Gastroesophageal sphincter (tissue), 3 donors: ENCODE measurements around the gene RNF227.

Source experiments
- EP300 ChIP-seq: sonication (generic); formaldehyde crosslinking; IDR thresholded peaks from one replicate; pipeline ENCODE4 v1.6.1; 2017; ENCODE audit warnings: antibody characterized with exemption, mild to moderate bottlenecking
- POLR2A ChIP-seq, 2 donors: fragments of 450-650 bp; IDR thresholded peaks; one replicate each; pipeline ENCODE4 v1.6.1; 2017; ENCODE audit warnings: antibody characterized with exemption in 2 of 2, mild to moderate bottlenecking in 2 of 2, moderate library complexity in 1 of 2
- POLR2AphosphoS5 ChIP-seq: sonication (generic); formaldehyde crosslinking; IDR thresholded peaks from one replicate; pipeline ENCODE4 v1.6.1; 2017; ENCODE audit warnings: antibody characterized with exemption
- TF ChIP-seq, protein P1 (sequence below), 4 experiments: fragments of 200-600 bp in 2 of 4; fragments of 450-650 bp in 2 of 4; sonication (generic) in 1 of 4; IDR thresholded peaks; one replicate each; pipeline ENCODE4 v1.5.1; 2017 to 2019; ENCODE audit warnings: antibody characterized with exemption in 4 of 4, mild to moderate bottlenecking in 2 of 4, moderate library complexity in 2 of 4

DNA sequence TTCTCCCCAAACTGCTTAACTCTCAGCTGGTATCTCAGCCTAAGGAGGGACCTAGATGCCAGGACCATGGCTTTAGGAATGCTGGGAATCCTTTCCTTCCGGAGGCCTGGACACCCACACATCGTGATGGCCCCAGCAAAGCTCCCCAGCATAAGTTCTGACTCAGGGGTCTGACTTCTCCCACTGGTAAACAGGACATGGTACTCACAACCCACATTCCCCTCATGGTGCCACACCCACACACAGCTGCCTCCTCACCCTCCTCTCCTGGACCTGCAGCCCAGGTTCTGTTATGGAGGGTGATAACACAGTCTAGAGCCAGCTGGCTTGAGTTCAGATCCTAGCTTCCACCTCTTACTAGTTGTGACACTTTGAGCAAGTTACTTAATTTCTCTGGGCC, 719 bp upstream of the RNF227 start:
- TF ChIP-seq POLR2A (IDR thresholded peaks at IDR 0.05) (no peak), EP300 (no peak), POLR2AphosphoS5 (no peak)
- TF ChIP-seq, protein P1, sequence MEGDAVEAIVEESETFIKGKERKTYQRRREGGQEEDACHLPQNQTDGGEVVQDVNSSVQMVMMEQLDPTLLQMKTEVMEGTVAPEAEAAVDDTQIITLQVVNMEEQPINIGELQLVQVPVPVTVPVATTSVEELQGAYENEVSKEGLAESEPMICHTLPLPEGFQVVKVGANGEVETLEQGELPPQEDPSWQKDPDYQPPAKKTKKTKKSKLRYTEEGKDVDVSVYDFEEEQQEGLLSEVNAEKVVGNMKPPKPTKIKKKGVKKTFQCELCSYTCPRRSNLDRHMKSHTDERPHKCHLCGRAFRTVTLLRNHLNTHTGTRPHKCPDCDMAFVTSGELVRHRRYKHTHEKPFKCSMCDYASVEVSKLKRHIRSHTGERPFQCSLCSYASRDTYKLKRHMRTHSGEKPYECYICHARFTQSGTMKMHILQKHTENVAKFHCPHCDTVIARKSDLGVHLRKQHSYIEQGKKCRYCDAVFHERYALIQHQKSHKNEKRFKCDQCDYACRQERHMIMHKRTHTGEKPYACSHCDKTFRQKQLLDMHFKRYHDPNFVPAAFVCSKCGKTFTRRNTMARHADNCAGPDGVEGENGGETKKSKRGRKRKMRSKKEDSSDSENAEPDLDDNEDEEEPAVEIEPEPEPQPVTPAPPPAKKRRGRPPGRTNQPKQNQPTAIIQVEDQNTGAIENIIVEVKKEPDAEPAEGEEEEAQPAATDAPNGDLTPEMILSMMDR (IDR thresholded peaks at IDR 0.05), result no peak
